Fibroblast of pulmonary artery (primary cell): ENCODE data around the gene DEAF1.

Source experiments
- DNase-seq: peaks from one replicate; pipeline ENCODE4 v3.0.0-alpha.2; 2010; ENCODE audit warnings: low read depth
- H3K4me3 ChIP-seq: replicated peaks from 2 replicates; pipeline ENCODE4 v1.5.1; 2011; ENCODE audit warnings: low read depth, mild to moderate bottlenecking, control low read depth, low read length, moderate library complexity
- TF ChIP-seq, protein P1 (sequence below): IDR thresholded peaks from 2 replicates; pipeline ENCODE4 v1.5.1; 2011; ENCODE audit warnings: mild to moderate bottlenecking, control low read depth, low read length, inconsistent platforms; ENCODE audit errors: missing control alignments

DEAF1 gene

DNA sequence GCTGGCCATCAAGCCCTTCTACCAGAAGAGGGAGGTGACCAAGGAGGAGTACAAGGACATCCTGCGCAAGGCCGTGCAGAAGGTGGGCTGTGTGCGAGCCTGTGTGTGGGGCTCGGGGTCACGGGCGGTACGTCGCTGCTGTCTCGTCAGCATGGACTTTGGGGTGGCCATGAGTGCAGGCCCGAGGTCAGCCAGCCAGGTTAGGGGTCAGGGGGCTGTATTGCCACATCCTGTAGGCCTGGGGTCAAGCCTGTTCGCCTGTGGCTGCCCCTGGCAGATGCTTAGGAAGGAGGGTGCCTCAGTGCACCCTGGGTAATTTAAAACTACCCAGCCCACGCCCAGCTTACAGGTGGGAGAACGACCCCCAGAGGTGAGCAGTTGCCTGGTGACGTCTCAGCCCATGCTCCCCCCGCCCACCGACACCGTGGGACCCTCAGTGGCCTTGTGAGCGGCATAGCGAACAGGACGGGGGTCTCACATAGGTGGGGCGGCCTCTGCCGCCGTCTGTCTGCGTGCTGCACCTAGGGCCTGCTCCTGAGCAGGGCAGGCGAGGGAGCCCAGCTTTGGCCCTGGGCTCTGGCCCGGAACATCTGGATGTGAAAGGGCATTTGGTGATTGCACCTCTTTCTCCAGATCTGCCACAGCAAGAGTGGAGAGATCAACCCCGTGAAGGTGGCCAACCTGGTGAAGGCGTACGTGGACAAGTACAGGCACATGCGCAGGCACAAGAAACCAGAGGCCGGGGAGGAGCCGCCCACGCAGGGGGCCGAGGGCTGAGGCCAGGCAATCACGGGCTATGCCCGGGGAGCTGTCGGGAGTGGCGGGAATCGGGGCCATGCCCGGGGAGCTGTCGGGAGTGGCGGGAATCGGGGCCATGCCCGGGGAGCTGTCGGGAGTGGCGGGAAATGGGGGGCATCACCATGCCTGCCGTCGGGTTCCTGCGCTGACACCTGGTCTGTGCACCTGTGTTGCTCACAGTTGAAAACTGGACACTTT lies 83.7 kb downstream of the DEAF1 start:
- no peak overlapping the region for H3K4me3 ChIP-seq
- TF ChIP-seq, protein P1, sequence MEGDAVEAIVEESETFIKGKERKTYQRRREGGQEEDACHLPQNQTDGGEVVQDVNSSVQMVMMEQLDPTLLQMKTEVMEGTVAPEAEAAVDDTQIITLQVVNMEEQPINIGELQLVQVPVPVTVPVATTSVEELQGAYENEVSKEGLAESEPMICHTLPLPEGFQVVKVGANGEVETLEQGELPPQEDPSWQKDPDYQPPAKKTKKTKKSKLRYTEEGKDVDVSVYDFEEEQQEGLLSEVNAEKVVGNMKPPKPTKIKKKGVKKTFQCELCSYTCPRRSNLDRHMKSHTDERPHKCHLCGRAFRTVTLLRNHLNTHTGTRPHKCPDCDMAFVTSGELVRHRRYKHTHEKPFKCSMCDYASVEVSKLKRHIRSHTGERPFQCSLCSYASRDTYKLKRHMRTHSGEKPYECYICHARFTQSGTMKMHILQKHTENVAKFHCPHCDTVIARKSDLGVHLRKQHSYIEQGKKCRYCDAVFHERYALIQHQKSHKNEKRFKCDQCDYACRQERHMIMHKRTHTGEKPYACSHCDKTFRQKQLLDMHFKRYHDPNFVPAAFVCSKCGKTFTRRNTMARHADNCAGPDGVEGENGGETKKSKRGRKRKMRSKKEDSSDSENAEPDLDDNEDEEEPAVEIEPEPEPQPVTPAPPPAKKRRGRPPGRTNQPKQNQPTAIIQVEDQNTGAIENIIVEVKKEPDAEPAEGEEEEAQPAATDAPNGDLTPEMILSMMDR = no peak
- no peak for DNase-seq

DNA sequence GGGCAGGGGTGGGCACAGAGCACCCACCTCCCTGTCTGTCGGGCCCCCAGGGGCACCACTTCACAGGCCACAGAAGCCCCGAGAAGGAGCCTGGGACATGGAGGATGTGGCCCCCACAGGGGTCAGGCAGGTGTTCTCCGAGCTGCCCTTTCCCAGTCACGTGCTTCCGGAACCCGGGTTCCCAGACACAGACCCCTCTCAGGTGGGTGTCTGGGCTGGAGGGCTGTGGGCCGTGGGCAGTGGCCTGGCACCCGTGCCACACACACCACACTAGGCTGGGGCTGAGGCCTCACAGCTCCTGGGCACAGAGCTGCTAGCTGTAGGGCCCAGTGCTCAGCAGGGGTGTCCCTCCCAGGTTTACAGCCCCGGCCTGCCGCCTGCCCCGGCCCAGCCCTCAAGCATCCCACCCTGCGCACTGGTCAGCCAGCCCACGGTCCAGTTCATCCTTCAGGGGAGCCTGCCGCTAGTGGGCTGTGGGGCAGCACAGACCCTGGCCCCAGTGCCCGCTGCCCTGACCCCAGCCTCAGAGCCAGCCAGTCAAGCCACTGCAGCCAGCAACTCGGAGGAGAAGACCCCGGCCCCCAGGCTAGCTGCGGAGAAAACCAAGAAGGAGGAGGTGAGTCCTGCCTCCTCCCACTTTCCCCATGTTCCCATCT lies 84.7 kb downstream of the DEAF1 start:
- H3K4me3 ChIP-seq = no peak overlapping the region

GRCh38 chr11:609341-609811 lies 85.6 kb downstream of the DEAF1 start:
- TF ChIP-seq, protein P1 = no peak
- H3K4me3 ChIP-seq = no peak overlapping the region
- DNase-seq = no peak

More for the DNA sequence above, 84.7 kb downstream of the DEAF1 start:
- no peak for DNase-seq
- TF ChIP-seq, protein P1 = no peak

DNA sequence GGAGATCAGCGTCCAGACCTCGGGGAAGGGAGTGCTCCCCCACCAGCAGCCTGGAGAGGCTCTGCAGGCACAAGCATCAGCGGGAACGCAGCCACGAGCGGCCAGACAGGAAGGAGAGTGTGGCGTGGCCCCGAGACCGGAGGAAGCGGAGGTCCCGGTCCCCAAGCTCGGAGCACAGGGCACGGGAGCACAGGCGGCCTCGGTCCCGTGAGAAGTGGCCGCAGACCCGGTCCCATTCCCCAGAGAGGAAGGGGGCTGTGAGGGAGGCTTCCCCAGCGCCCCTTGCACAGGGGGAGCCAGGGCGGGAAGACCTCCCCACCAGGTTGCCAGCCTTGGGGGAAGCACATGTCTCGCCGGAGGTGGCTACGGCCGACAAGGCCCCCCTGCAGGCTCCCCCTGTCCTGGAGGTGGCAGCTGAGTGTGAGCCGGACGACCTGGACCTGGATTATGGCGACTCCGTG lies 86.2 kb downstream of the DEAF1 start:
- DNase-seq = no peak
- TF ChIP-seq, protein P1 = no peak
- no peak overlapping the region for H3K4me3 ChIP-seq

DNA sequence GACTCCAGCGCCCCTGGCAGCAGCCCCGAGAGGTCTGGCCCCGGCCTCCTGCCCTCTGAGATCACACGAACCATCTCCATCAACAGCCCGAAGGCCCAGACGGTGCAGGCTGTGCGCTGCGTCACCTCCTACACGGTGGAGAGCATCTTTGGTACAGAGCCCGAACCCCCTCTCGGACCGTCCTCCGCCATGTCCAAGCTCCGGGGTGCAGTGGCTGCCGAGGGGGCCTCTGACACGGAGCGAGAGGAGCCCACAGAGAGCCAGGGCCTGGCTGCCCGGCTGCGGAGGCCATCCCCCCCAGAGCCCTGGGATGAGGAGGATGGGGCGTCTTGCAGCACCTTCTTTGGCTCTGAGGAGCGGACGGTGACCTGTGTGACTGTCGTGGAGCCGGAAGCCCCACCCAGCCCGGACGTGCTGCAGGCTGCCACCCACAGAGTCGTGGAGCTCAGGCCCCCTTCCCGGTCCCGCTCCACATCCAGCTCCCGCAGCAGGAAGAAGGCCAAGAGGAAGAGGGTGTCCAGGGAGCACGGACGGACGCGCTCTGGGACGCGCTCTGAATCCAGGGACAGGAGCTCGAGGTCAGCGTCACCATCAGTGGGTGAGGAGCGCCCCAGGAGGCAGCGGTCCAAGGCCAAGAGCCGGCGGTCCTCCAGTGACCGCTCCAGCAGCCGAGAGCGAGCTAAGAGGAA lies 86.9 kb downstream of the DEAF1 start:
- TF ChIP-seq, protein P1 = no peak
- no peak for DNase-seq
- no peak overlapping the region for H3K4me3 ChIP-seq

DNA sequence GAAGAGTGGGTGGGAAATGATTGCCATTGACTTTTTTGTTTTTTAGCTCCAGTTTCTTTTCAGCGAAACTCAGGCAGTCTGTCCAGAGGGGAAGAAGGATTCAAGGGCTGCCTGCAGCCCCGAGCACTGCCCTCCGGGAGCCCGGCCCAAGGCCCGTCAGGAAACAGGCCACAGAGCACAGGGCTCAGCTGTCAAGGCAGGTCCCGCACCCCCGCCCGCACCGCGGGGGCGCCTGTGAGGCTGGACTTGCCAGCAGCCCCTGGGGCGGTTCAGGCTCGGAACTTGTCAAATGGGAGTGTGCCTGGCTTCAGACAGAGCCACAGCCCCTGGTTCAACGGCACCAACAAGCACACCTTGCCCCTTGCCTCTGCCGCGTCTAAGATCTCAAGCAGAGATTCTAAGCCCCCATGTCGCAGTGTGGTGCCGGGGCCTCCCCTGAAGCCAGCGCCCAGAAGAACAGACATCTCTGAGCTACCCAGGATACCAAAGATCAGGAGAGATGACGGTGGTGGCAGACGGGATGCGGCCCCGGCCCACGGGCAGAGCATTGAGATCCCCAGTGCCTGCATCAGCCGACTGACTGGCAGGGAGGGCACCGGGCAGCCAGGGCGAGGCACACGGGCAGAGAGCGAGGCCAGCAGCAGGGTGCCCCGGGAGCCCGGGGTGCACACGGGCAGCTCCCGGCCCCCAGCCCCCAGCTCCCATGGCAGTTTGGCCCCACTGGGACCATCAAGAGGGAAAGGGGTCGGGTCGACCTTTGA lies 87.8 kb downstream of the DEAF1 start:
- no peak for DNase-seq
- no peak overlapping the region for H3K4me3 ChIP-seq
- TF ChIP-seq, protein P1 = no peak
